Left lung (tissue), 10 donors: ENCODE data around the gene EFL1. TPM values are rescaled to one million over a fixed set of nuclear protein-coding genes. Genes with fewer than 3 reads are reported as not detected.
"Not testable (repeated sequence)": the region's sequence is repeated elsewhere in the genome, so short reads cannot be mapped to it uniquely, and the experiment has no call there.

Source experiments
- ATAC-seq: fragments of 200-7000 bp; cut with Tn5 transposase; one replicate; pipeline ENCODE4 v1.9.1; 2020; ENCODE audit warnings: moderate library complexity
- DNase-seq, 4 donors: peaks; one replicate each; pipeline ENCODE4 v3.0.0-alpha.2; 2013 to 2020
- H3K27ac ChIP-seq, 2 donors: fragments of 200-600 bp; sonication (generic) in 1 of 2; one replicate each; pipeline versions ENCODE4 v1.5.0 to v1.8.0; 2020 to 2021
- H3K27me3 ChIP-seq, 2 donors: fragments of 200-600 bp; sonication (generic) in 1 of 2; one replicate each; pipeline versions ENCODE4 v1.5.0 to v1.8.0; 2020 to 2021
- H3K36me3 ChIP-seq, 2 donors: fragments of 200-600 bp; sonication (generic) in 1 of 2; one replicate each; pipeline versions ENCODE4 v1.5.0 to v1.8.0; 2020 to 2021
- H3K4me1 ChIP-seq, 2 donors: fragments of 200-600 bp; one replicate each; pipeline ENCODE4 v1.8.0; 2021
- H3K4me3 ChIP-seq, 2 donors: fragments of 200-600 bp; sonication (generic) in 1 of 2; one replicate each; pipeline versions ENCODE4 v1.5.0 to v1.8.0; 2020 to 2021; ENCODE audit warnings: mild to moderate bottlenecking in 1 of 2
- H3K9me3 ChIP-seq, 2 donors: fragments of 200-600 bp; sonication (generic) in 1 of 2; one replicate each; pipeline versions ENCODE4 v1.5.0 to v1.8.0; 2020 to 2021
- intact Hi-C, 2 donors: fragments of 100-400 bp; cut with DNase I; formaldehyde crosslinking; loops; one replicate each; pipeline versions ENCODE4 v1.11.2 to v1.14.2; 2022
- polyA plus RNA-seq, 6 donors: library from polyadenylated mRNA; unstranded; fragments of 120-200 nt; gene quantifications; one replicate each; pipeline ENCODE4 v1.2.1, GENCODE V29; 2013; ENCODE audit not compliant: insufficient read length in 6 of 6
- total RNA-seq, 2 donors: library from RNA; stranded (reverse); fragmentation: NEBNext Ultra II Directional; extraction: Animal tissue kit (Norgen Biotek cat#: 25700); gene quantifications; one replicate each; pipeline ENCODE4 v1.2.1, GENCODE V29; 2021
- TF ChIP-seq, protein P1 (sequence below), 2 donors: fragments of 200-600 bp; sonication (generic) in 1 of 2; IDR thresholded peaks; one replicate each; pipeline versions ENCODE4 v1.5.0 to v1.8.0; 2021; ENCODE audit warnings: antibody characterized with exemption in 2 of 2
- donor health status: DM: no; HTN: yes; CAD: no.
- donor health status: DM: no; HTN: no; CAD: no.

The EFL1 gene
- total and polyA plus RNA-seq, 8 donors, result 14.7 to 21.8 (median 18.0) TPM

DNA sequence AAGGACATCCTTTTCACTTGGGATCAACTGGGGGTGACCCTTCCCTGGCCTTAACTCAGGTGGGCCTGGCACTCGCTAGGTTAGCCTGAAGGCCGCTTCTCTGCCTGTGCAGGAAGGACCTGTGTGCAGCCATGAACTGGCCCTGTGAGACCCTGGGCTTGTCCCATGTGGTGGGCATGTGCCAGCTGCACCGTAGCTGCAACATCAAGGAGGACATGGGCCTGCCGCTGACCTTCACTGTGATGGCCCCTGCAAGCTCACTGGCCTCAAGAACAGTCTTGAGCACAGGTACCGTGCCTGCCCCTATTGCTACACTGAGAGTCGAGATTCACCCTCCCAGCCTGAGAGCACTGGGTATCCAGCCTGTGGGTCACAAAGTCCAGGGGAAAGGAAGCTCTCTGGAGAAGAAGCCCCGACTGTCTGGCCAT, 43.1 kb upstream of the EFL1 start:
- Histone ChIP-seq H3K4me3 (no peak overlapping the region), H3K9me3 (no peaks in the 10 kb centered on the region), H3K27me3 (no peaks in the 10 kb centered on the region), H3K4me1 (no peaks in the 10 kb centered on the region), H3K36me3 (no peaks in the 10 kb centered on the region), H3K27ac (no peak overlapping the region)
- TF ChIP-seq, protein P1, sequence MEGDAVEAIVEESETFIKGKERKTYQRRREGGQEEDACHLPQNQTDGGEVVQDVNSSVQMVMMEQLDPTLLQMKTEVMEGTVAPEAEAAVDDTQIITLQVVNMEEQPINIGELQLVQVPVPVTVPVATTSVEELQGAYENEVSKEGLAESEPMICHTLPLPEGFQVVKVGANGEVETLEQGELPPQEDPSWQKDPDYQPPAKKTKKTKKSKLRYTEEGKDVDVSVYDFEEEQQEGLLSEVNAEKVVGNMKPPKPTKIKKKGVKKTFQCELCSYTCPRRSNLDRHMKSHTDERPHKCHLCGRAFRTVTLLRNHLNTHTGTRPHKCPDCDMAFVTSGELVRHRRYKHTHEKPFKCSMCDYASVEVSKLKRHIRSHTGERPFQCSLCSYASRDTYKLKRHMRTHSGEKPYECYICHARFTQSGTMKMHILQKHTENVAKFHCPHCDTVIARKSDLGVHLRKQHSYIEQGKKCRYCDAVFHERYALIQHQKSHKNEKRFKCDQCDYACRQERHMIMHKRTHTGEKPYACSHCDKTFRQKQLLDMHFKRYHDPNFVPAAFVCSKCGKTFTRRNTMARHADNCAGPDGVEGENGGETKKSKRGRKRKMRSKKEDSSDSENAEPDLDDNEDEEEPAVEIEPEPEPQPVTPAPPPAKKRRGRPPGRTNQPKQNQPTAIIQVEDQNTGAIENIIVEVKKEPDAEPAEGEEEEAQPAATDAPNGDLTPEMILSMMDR (IDR thresholded peaks at IDR 0.05), result no peak
- intact Hi-C loops, result no loop called here
- no peak for ATAC-seq
- peak in 1 of 4 donors; percentile 55 for DNase-seq

DNA sequence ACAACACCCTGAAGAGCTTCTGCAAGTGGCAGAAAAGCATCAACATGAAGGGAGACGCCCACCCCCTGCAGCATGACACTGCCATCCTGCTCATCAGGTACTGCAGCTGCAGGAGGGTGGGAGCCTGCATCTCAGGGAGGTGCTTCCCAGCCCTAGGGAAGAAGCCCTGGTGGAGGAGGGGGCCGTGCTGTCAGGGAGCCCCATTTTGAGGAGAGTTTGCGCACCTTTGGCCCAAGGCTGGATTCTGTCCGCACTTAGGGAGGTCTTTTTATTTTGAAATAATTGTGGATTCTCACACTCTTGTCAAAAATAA, 42.2 kb upstream of the EFL1 start:
- ATAC-seq, result no peak

DNA sequence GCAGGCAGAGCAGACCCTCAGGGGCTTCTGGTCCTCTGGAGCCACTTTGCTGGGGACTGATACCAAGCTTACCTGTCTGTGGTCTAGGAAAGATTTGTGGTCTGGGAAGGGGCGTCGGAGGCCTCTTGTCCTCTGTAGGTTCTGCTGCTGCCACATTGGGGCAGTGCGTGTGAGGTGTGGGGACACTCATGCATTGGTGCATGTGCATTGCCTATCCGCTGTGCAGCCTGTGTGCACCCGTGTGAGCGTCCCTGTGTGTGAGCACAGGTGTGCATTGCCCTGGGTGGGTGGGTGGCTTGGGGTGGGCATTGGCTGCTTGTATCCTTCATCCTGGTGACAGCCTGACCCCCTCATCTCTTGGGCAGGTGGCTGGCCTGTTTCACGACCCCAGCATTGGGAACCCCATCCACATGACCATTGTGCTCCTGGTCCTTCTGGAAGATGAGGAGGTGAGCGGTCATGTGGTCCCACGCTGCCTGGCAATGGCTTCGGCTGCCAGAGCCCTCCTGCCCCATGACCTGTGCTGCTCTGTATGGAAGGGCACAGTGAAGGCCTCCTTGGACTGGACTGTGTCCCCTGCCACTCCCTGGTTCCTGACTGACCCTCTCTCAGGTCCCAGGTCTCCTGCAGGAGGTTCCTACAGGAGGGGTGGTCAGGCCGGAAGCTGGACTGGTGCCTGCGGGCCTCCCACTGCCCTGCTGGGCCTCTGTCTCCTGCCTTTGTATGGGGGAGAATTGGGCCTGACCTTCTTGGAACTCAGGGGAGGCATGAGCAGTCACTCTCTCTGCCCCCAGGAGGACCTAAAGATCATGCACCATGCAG, 41.6 kb upstream of the EFL1 start:
- Histone ChIP-seq H3K27me3 (no peaks in the 10 kb centered on the region), H3K9me3 (no peaks in the 10 kb centered on the region), H3K4me1 (no peaks in the 10 kb centered on the region), H3K4me3 (no peak overlapping the region), H3K36me3 (no peaks in the 10 kb centered on the region), H3K27ac (no peak overlapping the region)
- intact Hi-C loops, result no loop called here
- DNase-seq (no peak), ATAC-seq (no peak)
- TF ChIP-seq, protein P1 (IDR thresholded peaks at IDR 0.05), result no peak

More for the DNA sequence above, 42.2 kb upstream of the EFL1 start:
- H3K9me3 ChIP-seq, result no peaks in the 10 kb centered on the region
- H3K27me3 ChIP-seq, result no peaks in the 10 kb centered on the region
- no peak for DNase-seq
- no peaks in the 10 kb centered on the region for H3K4me1 ChIP-seq
- no peaks in the 10 kb centered on the region for H3K36me3 ChIP-seq
- no peak overlapping the region for H3K4me3 ChIP-seq
- H3K27ac ChIP-seq, result no peak overlapping the region
- intact Hi-C loops, result no loop called here
- TF ChIP-seq, protein P1 (IDR thresholded peaks at IDR 0.05), result no peak

DNA sequence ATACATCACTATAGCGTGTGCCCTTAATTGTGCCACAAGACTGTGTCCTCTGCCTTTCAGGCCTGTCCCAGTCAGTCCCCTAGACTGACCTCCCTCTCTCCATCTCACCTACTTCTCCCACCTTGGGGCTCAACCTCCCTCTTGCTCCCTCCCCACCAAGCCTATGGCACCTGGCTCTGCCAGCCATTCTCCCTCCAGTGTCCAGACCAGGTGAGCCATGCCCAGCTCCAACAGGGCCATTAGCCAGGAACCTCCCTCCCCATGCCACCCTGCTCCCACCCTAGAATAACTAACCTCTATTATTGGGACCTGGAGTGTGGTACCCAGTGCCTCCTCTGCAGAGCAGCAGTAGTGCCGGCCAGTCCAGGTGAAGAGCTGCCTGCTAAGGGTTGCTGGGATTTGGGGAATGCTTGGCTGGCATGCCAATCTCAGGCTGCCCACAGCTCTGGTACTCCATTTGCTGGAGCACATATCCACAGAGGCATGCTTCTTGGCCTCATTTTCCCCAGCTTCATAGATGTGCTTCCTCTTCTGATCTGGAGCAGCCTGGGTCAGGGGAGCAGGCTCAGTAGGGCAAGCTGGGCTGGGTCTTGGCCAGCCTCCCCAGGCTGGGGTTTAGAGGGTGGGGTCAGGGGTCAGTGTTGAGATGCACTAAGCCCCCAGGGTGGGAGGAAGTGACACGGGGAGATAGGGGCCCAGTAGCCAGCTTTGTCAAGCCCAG, 38.9 kb upstream of the EFL1 start:
- Histone ChIP-seq H3K36me3 (no peaks in the 10 kb centered on the region), H3K4me1 (no peaks in the 10 kb centered on the region), H3K9me3 (no peaks in the 10 kb centered on the region), H3K4me3 (no peak overlapping the region), H3K27me3 (peaks cover 0 to 10% of the 10 kb centered on the region in 2 donors), H3K27ac (no peak overlapping the region)
- intact Hi-C loops, result no loop called here
- ATAC-seq, result no peak
- DNase-seq, result no peak
- TF ChIP-seq, protein P1 (IDR thresholded peaks at IDR 0.05), result no peak

DNA sequence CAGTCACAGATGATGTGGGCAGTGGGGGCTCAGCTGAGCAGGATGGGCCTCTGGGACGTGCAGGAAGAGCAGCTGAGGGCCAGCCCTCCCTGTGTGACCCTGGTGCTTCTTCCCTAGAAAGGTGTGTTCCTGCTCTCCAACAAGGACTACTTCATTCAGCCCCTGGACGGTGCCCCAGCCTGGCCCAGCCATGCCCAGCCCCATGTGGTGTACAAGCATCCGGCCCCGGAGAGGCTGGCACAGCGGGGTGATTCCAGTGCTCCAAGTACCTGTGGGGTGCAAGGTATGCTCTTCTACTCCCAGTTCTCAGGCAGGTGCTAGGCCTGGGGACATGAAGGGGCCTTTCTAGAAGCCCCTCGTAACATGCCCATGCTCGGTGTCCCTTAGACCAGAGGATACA, 38.3 kb upstream of the EFL1 start:
- Histone ChIP-seq H3K4me1 (no peaks in the 10 kb centered on the region), H3K27ac (no peak overlapping the region), H3K4me3 (no peak overlapping the region), H3K9me3 (no peaks in the 10 kb centered on the region), H3K36me3 (no peaks in the 10 kb centered on the region), H3K27me3 (peaks cover 0 to 10% of the 10 kb centered on the region in 2 donors)
- DNase-seq (no peak), ATAC-seq (no peak)
- intact Hi-C loops, result no loop called here
- TF ChIP-seq, protein P1 (IDR thresholded peaks at IDR 0.05), result no peak

DNA sequence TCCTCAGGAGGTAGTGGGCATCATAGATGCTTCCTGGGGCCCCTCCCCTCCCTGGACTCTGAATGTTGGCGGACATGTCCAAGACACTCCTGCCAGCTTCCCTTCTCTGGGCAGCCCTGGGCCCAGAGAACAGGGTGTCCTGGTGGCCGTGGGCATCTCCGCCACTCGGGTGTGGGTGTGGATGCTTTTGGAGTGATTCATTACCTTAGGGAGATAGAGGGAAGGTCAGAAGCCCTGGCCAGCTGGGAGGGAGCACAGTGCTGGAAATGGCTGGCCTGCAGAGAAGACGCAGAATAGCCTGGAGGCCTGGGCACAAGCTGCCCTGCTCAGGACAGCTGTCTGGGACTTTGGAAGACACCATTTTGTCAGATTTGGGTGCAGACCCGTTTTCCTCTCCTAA, 37.8 kb upstream of the EFL1 start:
- intact Hi-C loops, ATAC-seq, H3K27ac ChIP-seq: not testable (repeated sequence)

DNA sequence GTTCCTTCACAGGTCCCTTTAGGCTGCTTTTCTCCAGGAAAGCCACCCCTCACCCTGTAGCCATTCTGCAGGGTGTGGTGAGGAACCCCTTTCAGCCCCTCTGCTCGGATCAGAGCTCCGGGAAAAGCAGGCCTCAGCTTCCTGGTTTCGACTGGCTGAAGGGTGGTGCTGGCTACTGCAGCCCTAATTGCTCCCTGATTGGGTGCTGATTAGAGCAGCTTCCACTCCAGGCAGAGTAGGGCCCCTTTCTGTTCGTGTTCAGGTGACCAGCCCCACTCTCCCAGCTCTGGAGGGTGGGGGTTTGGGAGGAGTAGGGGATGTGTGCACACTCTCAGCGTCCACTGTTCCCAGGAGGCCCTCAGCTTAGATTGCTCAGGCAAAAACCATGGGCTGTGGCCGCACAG, 37.0 kb upstream of the EFL1 start:
- H3K27ac ChIP-seq, ATAC-seq, H3K4me1 ChIP-seq, H3K36me3 ChIP-seq, DNase-seq, intact Hi-C loops, H3K4me3 ChIP-seq, H3K9me3 ChIP-seq: not testable (repeated sequence)
- peaks cover 0 to 10% of the 10 kb centered on the region in 2 donors for H3K27me3 ChIP-seq

More for the DNA sequence above, 37.8 kb upstream of the EFL1 start:
- H3K4me1 ChIP-seq, H3K9me3 ChIP-seq, DNase-seq, H3K36me3 ChIP-seq, H3K4me3 ChIP-seq: not testable (repeated sequence)
- peaks cover 0 to 10% of the 10 kb centered on the region in 2 donors for H3K27me3 ChIP-seq
